Vagina (tissue), 2 donors: ENCODE measurements around the gene RELT.

Experiments
- POLR2AphosphoS5 ChIP-seq, 2 donors: sonication (generic); formaldehyde crosslinking; IDR thresholded peaks; one replicate each; pipeline ENCODE4 v1.9.0; 2017; ENCODE audit warnings: antibody characterized with exemption in 2 of 2, mild to moderate bottlenecking in 2 of 2, low read depth in 1 of 2; ENCODE audit not compliant: insufficient read depth in 1 of 2
- TF ChIP-seq, protein P1 (sequence below), 3 experiments: fragments of 450-650 bp in 2 of 3; fragments of 200-600 bp in 1 of 3; sonication (generic) in 1 of 3; IDR thresholded peaks; one replicate each; pipeline ENCODE4 v1.5.1; 2017 to 2019; ENCODE audit warnings: antibody characterized with exemption in 3 of 3, mild to moderate bottlenecking in 2 of 3, moderate library complexity in 2 of 3

DNA sequence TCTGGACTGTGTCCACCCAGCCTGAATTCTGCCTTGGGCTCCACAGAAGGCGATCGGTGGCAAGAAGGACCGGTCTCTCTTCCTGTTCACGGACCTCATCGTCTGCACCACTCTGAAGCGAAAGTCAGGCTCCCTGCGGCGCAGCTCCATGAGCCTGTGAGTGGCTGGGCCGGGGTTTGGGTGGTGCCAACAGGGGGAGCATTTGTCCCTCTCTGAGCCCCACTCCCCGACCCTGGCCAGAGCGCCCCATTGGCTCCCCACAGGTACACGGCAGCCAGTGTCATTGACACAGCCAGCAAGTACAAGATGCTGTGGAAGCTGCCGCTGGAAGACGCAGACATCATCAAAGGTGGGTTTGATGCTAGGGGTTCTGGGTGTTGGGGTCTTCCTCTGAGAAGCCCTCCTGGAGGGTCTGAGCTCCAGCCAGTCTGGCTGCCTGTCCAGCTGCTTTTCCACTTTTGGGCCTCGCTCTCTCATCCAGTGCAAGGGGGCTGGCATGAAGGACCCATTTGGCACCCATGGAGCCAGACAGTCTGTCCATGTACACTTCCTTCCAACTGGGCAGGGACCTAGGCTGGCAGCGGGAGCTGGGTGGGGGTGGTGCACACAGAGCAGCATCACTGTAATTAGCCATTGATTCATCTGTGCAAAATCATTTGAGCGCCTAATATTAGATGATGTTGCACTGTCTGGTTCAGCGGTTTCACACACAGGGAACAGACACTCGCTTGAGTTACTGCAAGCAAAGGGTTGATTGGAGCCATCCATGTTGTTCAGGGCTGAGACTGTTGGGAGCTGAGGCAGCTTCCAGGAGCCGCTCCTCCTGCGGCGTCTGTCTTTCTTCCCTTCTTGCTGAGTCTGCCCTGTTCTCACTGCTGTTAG lies 19.0 kb upstream of the RELT start:
- TF ChIP-seq, protein P1, sequence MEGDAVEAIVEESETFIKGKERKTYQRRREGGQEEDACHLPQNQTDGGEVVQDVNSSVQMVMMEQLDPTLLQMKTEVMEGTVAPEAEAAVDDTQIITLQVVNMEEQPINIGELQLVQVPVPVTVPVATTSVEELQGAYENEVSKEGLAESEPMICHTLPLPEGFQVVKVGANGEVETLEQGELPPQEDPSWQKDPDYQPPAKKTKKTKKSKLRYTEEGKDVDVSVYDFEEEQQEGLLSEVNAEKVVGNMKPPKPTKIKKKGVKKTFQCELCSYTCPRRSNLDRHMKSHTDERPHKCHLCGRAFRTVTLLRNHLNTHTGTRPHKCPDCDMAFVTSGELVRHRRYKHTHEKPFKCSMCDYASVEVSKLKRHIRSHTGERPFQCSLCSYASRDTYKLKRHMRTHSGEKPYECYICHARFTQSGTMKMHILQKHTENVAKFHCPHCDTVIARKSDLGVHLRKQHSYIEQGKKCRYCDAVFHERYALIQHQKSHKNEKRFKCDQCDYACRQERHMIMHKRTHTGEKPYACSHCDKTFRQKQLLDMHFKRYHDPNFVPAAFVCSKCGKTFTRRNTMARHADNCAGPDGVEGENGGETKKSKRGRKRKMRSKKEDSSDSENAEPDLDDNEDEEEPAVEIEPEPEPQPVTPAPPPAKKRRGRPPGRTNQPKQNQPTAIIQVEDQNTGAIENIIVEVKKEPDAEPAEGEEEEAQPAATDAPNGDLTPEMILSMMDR (IDR thresholded peaks at IDR 0.05), result no peak
- no peak for TF ChIP-seq POLR2AphosphoS5 (IDR thresholded peaks at IDR 0.05; ENCODE audit: insufficient read depth in 1 of 2, low read depth in 1 of 2)
